ENCODE measurements around the gene MOXD1. TPM values are rescaled to one million over a fixed set of nuclear protein-coding genes. Genes with fewer than 3 reads are reported as not detected.

MOXD1 gene
- total RNA-seq, 1 donor: 15.1 TPM

DNA sequence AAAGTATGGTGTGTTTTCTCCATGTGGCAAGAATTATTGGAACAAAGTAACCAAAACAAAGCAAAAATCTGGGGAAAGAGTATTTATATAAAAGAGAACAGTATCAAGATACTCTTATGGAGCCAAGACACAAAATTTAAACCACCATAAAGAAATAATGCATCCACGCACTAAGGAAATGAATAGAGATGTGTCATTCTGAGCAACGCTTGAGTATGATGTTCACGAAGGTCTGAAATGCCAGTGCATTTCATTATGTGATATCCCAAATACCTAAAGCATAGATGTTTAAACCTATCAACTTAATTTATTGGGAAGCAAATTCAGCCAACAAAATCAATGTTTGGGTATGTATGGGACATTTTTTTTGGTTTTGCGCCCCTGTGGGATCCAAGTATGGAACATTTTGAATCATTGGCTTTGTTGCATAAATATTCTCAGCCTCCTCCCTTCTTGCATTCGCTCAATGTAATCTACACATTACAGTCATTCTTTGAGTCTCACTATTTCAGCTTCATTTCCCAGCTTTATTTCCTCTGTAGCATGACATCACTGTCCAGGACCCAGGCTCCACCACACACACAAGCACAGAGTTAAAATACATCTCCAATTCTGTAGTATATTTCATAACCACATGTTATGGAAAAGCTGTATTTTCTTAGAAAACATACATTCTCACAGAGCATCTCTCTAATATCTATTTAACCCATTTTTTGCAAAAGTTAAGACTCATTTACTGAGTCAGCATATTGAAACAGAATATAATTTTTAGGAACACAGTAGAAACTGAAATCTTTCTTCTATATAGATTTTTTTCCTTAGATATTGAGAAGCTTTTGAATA is 11.6 kb upstream of the MOXD1 start:
- H3K4me3 ChIP-seq (ENCODE audit: low read depth, low read length): no peak overlapping the region
- no peak for DNase-seq (ENCODE audit: low read depth)
- TF ChIP-seq, protein P1, sequence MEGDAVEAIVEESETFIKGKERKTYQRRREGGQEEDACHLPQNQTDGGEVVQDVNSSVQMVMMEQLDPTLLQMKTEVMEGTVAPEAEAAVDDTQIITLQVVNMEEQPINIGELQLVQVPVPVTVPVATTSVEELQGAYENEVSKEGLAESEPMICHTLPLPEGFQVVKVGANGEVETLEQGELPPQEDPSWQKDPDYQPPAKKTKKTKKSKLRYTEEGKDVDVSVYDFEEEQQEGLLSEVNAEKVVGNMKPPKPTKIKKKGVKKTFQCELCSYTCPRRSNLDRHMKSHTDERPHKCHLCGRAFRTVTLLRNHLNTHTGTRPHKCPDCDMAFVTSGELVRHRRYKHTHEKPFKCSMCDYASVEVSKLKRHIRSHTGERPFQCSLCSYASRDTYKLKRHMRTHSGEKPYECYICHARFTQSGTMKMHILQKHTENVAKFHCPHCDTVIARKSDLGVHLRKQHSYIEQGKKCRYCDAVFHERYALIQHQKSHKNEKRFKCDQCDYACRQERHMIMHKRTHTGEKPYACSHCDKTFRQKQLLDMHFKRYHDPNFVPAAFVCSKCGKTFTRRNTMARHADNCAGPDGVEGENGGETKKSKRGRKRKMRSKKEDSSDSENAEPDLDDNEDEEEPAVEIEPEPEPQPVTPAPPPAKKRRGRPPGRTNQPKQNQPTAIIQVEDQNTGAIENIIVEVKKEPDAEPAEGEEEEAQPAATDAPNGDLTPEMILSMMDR (IDR thresholded peaks at IDR 0.05; ENCODE audit: insufficient read depth, low read depth, low read length): no peak

DNA sequence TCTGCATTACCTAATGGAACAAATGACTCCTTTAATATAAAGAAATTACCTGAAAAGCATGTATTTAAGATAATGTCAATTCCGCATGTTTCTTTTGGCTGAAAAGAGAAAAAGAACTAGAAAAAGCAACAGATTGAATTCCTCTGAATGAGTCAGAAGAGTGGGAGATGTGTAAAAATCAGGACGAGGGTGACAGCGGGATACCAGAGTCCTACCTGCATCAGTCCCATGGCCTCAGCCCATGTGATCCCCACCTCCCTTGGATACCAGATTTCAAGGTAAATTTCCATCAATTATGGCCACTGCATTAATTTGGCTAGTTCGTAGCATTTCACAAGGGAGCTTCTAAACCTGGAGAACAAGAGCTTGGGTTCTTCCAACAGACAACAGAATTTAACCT is 10.0 kb upstream of the MOXD1 start:
- TF ChIP-seq, protein P1 (IDR thresholded peaks at IDR 0.05; ENCODE audit: insufficient read depth, low read depth, low read length): no peak
- DNase-seq (ENCODE audit: low read depth): no peak
- H3K4me3 ChIP-seq (ENCODE audit: low read depth, low read length): no peak overlapping the region

DNA sequence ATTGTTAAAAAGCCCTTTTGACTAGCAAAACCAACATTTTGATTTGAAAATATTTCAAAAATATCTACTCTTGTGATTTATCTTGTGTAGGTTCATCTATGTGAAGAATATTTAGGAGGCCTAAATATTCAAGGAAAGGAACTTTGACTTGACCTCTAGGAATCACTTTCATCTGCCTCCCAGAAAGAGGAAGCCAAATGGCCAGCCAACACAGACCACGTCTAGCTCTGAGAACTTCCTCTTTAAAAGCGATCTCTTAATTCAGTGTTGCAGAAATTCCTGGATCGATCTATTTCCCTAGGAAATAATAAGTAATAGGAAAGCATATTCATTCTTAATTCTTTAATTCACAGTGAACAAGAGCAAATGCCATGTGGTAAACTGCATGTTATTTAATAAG is 9.6 kb upstream of the MOXD1 start:
- TF ChIP-seq, protein P1 (IDR thresholded peaks at IDR 0.05; ENCODE audit: insufficient read depth, low read depth, low read length): no peak
- no peak overlapping the region for H3K4me3 ChIP-seq (ENCODE audit: low read depth, low read length)
- DNase-seq (ENCODE audit: low read depth): no peak

DNA sequence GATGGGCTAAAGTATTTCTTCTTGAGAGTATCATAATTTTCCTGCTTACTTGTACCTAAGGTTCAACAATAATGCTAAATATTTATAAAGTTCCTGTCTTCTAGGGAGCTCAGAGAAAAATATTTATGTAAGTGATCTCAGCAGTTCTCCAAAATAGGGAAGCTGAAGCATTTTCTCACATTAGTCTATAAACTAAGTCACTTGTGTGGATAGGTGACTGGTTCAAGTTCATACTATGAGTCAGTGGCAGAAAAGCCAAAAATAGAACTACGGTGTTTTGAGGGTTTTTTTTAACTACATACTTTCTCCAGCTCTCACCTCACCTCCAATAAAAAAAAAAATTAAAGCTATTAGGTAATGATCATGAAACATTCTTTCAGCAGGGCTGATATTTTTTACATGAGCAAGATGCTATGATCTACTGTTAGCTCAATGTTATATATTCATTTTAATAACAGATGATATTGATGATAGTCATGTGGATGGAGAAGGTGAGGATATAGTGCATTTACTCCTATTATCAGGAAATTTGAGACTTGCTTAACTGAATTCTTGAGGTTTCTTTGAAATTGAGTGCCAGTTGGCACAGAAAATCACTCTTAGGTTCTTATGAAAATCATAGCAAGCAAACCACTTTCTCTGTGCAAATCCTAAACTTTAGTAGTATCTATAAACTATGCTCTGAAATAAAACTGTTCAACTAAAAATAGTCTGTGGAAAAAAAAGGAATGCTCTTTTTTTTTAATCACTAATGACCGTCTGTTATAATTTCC is 4.1 kb upstream of the MOXD1 start:
- H3K4me3 ChIP-seq (ENCODE audit: low read depth, low read length): no peak overlapping the region

DNA sequence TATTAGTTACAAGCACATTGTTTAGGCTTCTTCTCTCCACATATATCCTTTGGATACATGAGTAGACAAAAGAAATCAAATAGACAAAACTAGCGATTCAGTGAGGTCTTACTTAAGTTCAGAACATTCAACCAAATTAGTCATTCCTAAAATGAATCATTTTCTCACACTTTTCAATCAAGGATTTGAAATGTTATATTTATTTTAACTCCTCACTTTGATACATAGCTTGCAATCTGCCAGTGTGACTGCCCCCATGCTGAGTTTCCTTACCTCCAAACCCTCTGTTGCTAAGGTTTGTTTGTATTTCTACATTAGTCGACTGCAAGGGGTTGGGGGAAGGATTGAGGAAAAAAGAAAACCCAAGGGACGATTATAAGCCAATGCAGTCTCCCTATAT is 3.5 kb upstream of the MOXD1 start:
- H3K4me3 ChIP-seq (ENCODE audit: low read depth, low read length): no peak overlapping the region
- TF ChIP-seq, protein P1 (IDR thresholded peaks at IDR 0.05; ENCODE audit: insufficient read depth, low read depth, low read length): no peak
- no peak for DNase-seq (ENCODE audit: low read depth)

More for the DNA sequence above, 4.1 kb upstream of the MOXD1 start:
- DNase-seq (ENCODE audit: low read depth): peak; percentile 26
- TF ChIP-seq, protein P1 (IDR thresholded peaks at IDR 0.05; ENCODE audit: insufficient read depth, low read depth, low read length): no peak

DNA sequence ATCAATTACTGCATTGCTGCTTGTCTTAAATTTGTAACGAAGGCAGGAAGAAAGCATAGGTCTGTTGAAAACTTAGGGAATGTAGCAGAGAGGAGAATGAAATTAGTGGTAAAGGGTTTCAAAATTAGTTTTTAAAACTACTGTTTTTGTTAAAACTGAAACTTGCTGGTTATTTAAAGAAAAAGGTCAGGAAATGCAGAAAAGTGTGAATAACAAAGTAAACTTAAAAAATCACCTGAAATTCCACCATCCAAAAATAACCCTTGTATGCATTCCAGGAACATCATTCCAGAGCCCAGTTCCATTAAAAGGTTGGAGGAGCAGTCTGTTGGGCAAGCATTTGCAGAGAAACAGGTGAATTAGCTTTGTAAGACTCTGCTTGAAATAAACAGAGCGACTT is 3.1 kb upstream of the MOXD1 start:
- no peak for DNase-seq (ENCODE audit: low read depth)
- TF ChIP-seq, protein P1 (IDR thresholded peaks at IDR 0.05; ENCODE audit: insufficient read depth, low read depth, low read length): no peak
- H3K4me3 ChIP-seq (ENCODE audit: low read depth, low read length): no peak overlapping the region

Measured in fibroblast of villous mesenchyme (primary cell).